Measurements from ENCODE around the gene BLMH.
A peak's percentile ranks its signal among the peaks of the same experiment; 100 is the strongest.
"Not testable (repeated sequence)": the region's sequence is repeated elsewhere in the genome, so short reads cannot be mapped to it uniquely, and the experiment has no call there.

Gene BLMH

GRCh38 chr17:30230596-30231125 is 61.1 kb downstream of the BLMH start:
- ATAC-seq (ENCODE audit: low read depth): peak; percentile 35; the same call in 2 of the 3 replicates

GRCh38 chr17:30230009-30230408 is 61.7 kb downstream of the BLMH start:
- H3K27ac ChIP-seq (ENCODE audit: poor library complexity, severe bottlenecking); H3K4me1 ChIP-seq (ENCODE audit: insufficient read depth, poor library complexity, severe bottlenecking); H3K9me3 ChIP-seq (ENCODE audit: severe bottlenecking); ATAC-seq (ENCODE audit: low read depth); DNase-seq (ENCODE audit: low spot score); H3K36me3 ChIP-seq (ENCODE audit: low read depth); H3K4me3 ChIP-seq (ENCODE audit: severe bottlenecking): not testable (repeated sequence)
- H3K27me3 ChIP-seq (ENCODE audit: insufficient read depth, poor library complexity, severe bottlenecking): peaks cover 16% of the 10 kb centered on the region

More at GRCh38 chr17:30230596-30231125, 61.1 kb downstream of the BLMH start:
- H3K4me1 ChIP-seq (ENCODE audit: insufficient read depth, poor library complexity, severe bottlenecking): no peaks in the 10 kb centered on the region
- H3K9me3 ChIP-seq (ENCODE audit: severe bottlenecking): no peaks in the 10 kb centered on the region
- no peaks in the 10 kb centered on the region for H3K36me3 ChIP-seq (ENCODE audit: low read depth)
- TF ChIP-seq CTCF (IDR thresholded peaks at IDR 0.05; ENCODE audit: poor library complexity, severe bottlenecking): no peak
- H3K4me3 ChIP-seq (ENCODE audit: severe bottlenecking): no peak overlapping the region
- H3K27me3 ChIP-seq (ENCODE audit: insufficient read depth, poor library complexity, severe bottlenecking): peaks cover 22% of the 10 kb centered on the region
- H3K27ac ChIP-seq (ENCODE audit: poor library complexity, severe bottlenecking): no peak overlapping the region
- no peak for DNase-seq (ENCODE audit: low spot score)

GRCh38 chr17:30229012-30229411 is 62.7 kb downstream of the BLMH start:
- Histone ChIP-seq H3K4me3 (ENCODE audit: severe bottlenecking) (no peak overlapping the region), H3K36me3 (ENCODE audit: low read depth) (no peaks in the 10 kb centered on the region), H3K9me3 (ENCODE audit: severe bottlenecking) (no peaks in the 10 kb centered on the region), H3K27me3 (ENCODE audit: insufficient read depth, poor library complexity, severe bottlenecking) (peaks cover 6% of the 10 kb centered on the region), H3K4me1 (ENCODE audit: insufficient read depth, poor library complexity, severe bottlenecking) (peaks cover 3% of the 10 kb centered on the region), H3K27ac (ENCODE audit: poor library complexity, severe bottlenecking) (no peak overlapping the region)
- DNase-seq (ENCODE audit: low spot score): no peak
- TF ChIP-seq CTCF (IDR thresholded peaks at IDR 0.05; ENCODE audit: poor library complexity, severe bottlenecking): no peak
- ATAC-seq (ENCODE audit: low read depth): peak; percentile 37; the same call in 1 of the 3 replicates

GRCh38 chr17:30228011-30228410 is 63.7 kb downstream of the BLMH start:
- Histone ChIP-seq H3K9me3 (ENCODE audit: severe bottlenecking) (no peaks in the 10 kb centered on the region), H3K27ac (ENCODE audit: poor library complexity, severe bottlenecking) (no peak overlapping the region), H3K4me1 (ENCODE audit: insufficient read depth, poor library complexity, severe bottlenecking) (peaks cover 3% of the 10 kb centered on the region), H3K36me3 (ENCODE audit: low read depth) (no peaks in the 10 kb centered on the region), H3K27me3 (ENCODE audit: insufficient read depth, poor library complexity, severe bottlenecking) (no peaks in the 10 kb centered on the region), H3K4me3 (ENCODE audit: severe bottlenecking) (no peak overlapping the region)
- DNase-seq (ENCODE audit: low spot score) (no peak), ATAC-seq (ENCODE audit: low read depth) (no peak)
- no peak for TF ChIP-seq CTCF (IDR thresholded peaks at IDR 0.05; ENCODE audit: poor library complexity, severe bottlenecking)

GRCh38 chr17:30226878-30227277 is 64.9 kb downstream of the BLMH start:
- Histone ChIP-seq H3K27me3 (ENCODE audit: insufficient read depth, poor library complexity, severe bottlenecking) (no peaks in the 10 kb centered on the region), H3K4me1 (ENCODE audit: insufficient read depth, poor library complexity, severe bottlenecking) (peaks cover 3% of the 10 kb centered on the region), H3K27ac (ENCODE audit: poor library complexity, severe bottlenecking) (no peak overlapping the region), H3K36me3 (ENCODE audit: low read depth) (no peaks in the 10 kb centered on the region), H3K9me3 (ENCODE audit: severe bottlenecking) (no peaks in the 10 kb centered on the region), H3K4me3 (ENCODE audit: severe bottlenecking) (no peak overlapping the region)
- DNase-seq (ENCODE audit: low spot score): no peak
- no peak for TF ChIP-seq CTCF (IDR thresholded peaks at IDR 0.05; ENCODE audit: poor library complexity, severe bottlenecking)
- no peak for ATAC-seq (ENCODE audit: low read depth)
